DMS79 treated with DMSO at 0.1 percent for 48 hours (cell line): ENCODE results near the gene ROM1.
"Not testable (repeated sequence)": the region's sequence is repeated elsewhere in the genome, so short reads cannot be mapped to it uniquely, and the experiment has no call there.

ENCODE experiments used
- DNase-seq: peaks from one replicate; lab custom pipeline; 2025; lab: John Stamatoyannopoulos, UW

ROM1 gene

DNA sequence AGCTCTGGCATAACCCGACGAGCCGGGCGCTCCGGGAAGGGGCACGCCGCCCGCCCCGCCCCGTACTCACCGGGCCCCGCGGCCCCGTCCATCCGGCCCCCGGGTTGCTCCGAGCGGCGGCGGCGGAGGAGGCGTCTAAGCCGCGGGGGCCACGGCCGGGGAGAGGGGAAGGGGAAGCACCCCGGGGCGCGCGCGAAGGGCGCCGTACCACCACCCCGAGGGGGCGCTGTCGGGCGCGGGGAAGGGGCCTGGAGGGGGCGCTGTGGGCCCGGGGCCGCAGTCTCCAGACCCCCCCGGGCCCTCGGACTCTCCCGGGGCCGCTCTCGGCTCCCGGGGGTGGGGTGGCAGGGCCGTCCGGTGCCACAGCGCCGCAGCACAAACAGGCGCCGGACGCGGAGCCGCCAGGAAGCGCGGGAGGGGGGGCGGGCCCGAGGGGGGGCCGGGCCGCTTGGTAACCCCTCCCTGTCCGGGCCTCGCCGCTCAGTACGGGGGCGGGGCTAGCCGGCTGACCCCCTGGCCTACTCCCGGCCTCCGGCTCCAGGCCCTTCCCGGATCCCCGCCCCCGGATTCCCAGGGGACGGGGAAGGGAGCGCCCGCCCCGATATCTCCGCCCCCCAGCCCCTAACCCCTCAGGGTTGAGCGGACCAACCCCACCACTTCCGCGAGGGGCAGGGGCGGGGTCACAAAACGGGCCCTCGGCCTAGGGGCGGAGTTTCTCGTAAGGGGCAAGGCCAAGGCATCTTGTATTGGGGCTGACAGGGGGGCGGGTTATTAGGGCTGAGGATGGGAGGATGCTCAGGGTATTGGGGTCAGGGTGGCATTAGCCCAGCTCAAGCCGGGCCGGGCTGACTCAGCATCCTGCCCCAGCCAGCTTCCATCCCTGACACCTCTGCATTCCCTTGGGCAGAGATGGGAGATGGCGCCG, at the start of gene ROM1, which contains the start of gene EML3:
ROM1 (plus strand) TSS at position 892 of the 925 bp plus-strand sequence; CDS start at position 917, 25 bp downstream.
EML3 (minus strand) TSS at position 410 of the 925 bp plus-strand sequence; CDS start at position 92, 318 bp downstream.
- DNase-seq, result peak; percentile 64

DNA sequence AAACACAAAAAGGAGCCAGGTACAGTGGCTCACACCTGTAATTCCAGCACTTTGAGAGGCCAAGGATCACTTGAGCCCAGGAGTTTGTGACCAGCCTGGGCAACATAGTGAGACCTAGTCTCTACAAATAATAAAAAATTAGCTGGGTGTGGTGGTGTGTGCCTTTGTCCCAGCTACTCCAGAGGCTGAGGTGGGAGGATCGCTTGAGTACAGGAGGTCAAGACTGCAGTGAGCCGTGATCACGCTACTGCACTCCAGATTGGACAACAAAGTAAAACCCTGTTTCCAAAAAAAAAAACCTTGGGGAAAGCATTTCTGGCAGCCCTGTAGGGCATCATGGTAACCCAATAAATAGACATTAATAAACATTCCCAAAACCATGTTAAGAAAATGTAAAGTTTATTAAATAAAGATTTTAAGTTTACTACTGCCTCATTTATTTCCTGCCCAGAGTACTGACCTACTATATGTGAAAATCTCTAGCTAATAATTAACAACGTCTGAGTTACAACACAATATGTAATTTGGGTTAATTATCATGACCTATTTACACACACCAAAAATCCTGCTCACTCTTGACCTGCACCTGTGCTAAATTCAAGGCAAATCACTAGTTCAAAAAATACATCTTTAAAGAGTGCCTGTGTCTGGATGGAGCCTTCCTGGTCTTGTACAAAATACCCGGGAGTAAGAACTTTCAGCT, 47.8 kb upstream of the ROM1 start:
- DNase-seq, result no peak

DNA sequence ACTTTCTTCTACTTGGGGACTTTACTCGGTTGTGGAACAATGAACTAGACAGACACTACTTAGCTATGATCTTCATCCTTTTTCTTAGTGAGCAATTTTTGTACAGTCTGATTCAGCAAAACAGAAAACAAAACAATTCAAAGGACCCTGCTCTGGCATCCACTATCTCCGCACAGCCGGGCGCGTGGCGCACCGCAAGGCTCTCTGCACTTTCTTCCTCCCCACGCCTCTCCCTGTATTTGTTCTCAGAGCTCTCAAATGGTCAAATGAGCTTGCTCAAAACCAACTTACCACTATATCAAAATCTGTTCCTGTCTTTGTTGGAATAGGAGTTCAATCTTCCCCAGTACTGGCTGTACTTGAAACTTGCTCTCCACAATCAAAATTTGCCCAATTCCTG, 46.8 kb upstream of the ROM1 start:
- no peak for DNase-seq

DNA sequence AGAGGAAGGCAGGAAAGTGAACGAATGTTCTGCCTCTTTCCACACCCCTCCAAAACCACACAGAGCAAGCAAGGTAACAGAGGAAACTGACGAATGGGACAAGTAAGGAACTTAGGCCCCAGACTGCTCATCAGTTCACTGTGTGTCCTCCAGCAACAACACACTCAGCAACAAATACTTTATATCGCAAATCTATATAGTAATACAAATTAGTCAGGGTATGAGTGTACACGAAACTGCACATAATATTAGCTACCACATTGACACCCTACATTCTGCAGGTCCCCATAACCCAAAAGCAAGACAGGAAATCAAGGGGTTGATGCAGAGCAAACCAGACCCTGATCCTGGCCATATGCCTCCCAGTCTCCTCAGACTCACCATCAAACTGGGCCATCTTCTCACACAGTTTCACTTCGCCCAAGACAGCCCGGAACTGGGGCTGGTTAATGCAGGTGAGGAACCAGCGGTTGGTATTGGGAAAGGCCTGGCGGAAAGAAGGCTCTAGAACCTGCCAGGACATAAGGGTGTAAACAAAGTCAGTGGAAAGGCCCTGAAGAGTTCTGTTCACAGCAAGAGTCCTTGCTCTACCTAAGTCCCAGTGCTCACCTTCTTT, 45.9 kb upstream of the ROM1 start:
- no peak for DNase-seq

DNA sequence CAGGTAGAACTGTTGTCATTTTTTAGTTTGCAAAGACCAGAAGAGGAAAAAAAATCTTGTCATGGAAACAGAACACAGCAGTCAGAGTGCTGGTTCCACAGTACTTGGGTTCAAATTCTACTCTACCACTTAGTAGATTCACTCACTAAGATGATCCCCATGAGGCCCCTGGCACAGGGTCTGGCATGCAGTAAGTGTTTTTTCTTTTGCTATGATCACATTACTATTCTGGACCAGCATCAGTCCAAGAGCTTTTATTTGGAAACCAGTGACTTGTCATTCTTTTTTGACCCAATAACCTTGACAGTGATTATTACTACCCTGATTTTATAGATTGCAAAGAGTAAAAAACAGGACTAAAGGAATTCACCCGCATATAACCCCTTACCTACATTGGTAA, 43.4 kb upstream of the ROM1 start:
- DNase-seq, result no peak

DNA sequence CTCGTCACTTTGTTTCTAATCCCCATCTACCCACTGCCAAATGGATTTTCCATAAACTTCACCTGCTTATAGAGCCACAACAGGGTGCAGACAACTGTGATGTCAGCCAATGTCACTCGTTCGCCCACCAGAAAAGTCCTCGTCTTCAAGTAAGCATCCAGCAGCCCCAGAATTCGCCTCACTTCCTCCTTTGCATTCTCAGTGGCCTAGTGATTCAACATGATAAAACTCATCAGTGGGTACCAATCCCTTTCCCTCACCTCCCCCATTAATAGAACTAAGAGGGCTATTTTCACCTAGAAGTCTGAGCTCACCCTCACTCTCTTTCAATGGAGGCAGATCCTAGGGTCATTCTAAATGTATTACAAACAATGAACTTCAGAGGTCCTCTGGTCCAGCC, 42.2 kb upstream of the ROM1 start:
- DNase-seq, result not testable (repeated sequence)

DNA sequence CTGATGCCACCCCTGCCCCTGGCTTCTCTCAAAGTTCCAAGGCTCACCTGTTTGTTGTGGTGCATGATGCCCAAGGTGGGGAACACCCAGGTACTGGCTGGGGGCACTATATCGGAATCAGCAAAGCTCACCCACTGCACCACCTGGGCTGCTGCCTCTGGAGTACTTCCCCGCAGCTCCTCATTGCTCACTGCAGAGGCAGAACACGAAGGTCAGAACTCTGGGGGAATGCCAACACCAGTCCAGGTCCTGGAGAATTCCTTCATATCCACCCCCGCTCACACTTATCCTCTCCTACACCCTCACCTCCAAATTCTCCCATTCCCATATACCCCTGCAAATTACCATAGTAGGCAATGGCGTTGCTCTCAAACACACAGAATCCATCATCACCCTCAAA, 41.6 kb upstream of the ROM1 start:
- DNase-seq, result not testable (repeated sequence)

- no peak for DNase-seq
These were observed 40.6 kb upstream of the ROM1 start for GRCh38 chr11:62572431-62572830.

- DNase-seq, result peak; percentile 38
These were observed 40.0 kb upstream of the ROM1 start for GRCh38 chr11:62573006-62573591.

GRCh38 chr11:62573592-62574362, 39.3 kb upstream of the ROM1 start, which contains the start of gene EEF1G:
Gene EEF1G, minus strand, starts transcription at chr11:62573891. Its CDS starts 49 bp downstream, at chr11:62573842.
- DNase-seq, result peak; percentile 99

- peak; percentile 40 for DNase-seq
These were observed 38.5 kb upstream of the ROM1 start for GRCh38 chr11:62574363-62575071.

DNA sequence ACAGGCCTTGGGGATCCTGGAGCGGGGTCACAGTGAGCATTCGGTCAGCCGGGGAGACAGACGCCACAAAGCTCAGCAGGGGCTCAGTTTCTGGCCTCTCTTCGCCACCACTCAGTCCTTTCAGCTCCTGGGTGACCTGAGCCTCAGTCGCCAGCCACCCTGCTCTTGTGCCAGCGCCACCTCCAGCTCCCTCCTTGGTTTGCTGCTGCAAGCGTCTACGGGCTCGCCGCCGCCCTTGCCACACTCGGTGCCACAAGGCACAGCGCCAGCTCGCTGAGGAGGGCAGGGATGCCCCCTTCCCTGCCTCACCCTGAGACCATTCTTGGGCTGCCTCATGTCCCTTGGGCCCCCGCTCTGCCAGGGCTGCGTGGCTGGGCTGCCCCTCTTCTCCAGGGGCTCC, 37.9 kb upstream of the ROM1 start:
- peak; percentile 58 for DNase-seq

- no peak for DNase-seq
These were observed 37.2 kb upstream of the ROM1 start for GRCh38 chr11:62575837-62576236.

DNA sequence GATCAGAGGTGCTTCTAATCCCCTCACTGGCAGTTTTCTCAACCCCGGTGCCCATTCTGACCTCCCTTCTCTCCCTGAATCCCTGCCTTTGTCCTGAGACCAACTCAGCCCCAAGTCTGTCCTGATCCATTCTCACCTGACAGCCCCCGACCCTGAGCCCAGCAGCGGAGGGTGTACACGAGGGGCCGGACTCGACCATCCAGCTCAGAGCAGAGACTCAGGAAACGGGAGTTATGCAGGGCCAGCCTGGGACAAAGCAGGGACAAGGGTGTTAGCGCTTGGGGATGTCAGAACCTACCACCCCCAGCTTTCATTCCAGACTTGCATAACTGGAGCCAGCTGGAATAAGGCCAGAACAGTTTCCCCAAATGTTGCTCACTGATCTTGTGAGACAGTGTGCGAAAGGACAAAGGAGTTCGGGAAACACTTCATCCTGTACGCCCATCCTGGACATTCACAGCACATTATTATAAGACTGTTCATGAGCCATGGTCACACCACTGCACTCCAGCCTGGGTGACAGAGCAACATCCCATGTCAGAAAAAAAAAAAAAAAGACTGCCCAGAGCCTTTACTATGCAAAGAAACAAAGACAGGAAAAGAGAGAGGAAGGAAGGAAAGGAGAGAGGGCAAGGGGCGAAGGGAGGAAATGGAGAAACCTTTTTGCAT, 35.9 kb upstream of the ROM1 start:
- no peak for DNase-seq

- no peak for DNase-seq
These were observed 34.5 kb upstream of the ROM1 start for GRCh38 chr11:62578541-62578940.

DNA sequence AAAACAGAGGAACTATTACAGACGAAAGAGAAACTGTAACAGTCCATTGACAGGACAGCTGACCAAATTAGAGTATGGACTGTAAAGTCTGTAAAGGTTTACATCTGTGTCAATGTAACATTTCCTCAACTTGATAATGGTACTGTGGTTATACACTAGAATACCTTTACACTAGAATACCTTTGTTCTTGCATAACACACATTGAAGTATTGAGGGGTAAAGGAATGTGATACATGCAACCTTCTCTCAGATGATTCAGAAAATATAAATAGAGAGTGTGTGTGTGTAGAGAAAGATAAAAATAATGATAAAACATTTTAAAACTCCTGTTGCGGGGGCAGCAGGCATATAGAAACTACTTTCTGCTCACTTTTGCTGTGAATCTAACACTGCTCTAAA, 33.8 kb upstream of the ROM1 start:
- no peak for DNase-seq

GRCh38 chr11:62580959-62581715, 31.9 kb upstream of the ROM1 start:
- DNase-seq, result no peak

- not testable (repeated sequence) for DNase-seq
These were observed 31.3 kb upstream of the ROM1 start for GRCh38 chr11:62581735-62582134.

GRCh38 chr11:62585356-62585755, 27.7 kb upstream of the ROM1 start:
- DNase-seq, result not testable (repeated sequence)
